ENCODE data around the gene IMMP1L.

IMMP1L gene

DNA sequence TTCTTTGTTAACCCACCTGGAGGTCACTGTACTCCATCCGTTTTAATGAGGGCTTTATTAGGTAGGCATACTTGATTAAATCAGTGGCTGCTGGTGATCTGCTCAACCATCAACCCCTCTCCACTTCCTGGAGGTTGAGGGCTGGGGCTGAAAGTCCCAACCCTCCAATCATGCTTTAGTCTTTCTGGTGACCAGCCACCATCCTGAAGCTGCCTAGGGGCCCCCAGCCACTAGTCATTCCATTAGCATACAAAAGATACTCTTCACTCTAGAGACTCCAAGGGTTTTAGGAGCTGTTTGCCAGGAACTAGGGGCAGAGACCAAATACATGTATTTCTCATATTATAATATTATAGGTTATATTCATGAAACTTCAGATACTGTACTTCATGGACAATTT is 126.3 kb downstream of the IMMP1L start:
- no peak for DNase-seq
